Activated naive CD8-positive, alpha-beta T cell treated with anti-CD3 and anti-CD28 coated beads, Interleukin-2, amount 50 U/mL, for 16 hours (primary cell): ENCODE data around the gene ADAMTS16.

Source experiments
- DNase-seq: peaks from one replicate; pipeline ENCODE4 v3.0.0-alpha.2; 2020; ENCODE audit warnings: low read depth, low spot score

ADAMTS16 gene

DNA sequence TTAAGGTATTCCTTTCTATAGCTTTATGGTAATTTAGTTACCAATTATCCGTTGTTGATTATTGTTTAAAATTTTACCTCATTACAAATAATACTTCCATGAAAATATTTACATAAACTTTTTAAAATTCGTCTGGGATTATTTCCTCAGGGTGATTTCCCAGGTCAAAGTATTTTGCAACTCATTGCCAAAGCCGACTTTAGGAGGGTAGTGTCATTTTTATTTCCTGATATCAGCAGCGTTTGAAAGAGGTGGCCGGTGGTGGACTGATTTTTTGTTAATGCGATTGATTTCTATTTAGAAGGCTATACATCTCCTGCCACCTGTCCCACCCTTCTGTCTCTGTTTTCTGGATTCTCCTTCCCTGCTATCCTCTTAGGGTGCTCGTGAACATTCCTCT lies 4.3 kb downstream of the ADAMTS16 start:
- DNase-seq: no peak

DNA sequence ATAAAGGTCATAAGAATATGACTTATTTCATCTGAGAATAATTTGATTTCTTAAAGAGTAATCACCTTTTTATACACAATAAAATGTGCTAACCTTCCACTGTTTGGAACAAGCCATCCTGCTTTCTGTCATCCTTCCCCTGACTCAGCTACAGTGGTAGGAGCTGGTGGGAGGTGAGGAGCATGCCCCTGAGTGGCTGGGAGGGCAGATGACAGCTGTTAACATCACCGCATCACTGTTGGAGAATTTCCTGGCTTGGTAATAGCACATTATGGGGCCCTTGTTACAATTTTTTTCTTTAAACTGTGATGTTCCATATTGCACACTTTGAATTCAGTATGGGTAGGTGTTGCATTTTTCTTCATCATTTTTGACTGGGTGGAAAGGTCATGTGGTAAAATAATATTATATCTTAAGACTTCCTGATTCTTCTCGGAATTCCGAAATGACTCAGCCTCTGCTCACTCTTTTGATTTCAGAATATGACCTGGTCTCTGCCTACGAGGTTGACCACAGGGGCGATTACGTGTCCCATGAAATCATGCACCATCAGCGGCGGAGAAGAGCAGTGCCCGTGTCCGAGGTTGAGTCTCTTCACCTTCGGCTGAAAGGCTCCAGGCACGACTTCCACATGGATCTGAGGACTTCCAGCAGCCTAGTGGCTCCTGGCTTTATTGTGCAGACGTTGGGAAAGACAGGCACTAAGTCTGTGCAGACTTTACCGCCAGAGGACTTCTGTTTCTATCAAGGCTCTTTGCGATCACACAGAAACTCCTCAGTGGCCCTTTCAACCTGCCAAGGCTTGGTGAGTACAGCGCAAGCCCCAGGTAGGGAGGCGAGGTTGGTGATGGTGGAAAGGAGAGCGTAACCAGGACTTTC lies 5.8 kb downstream of the ADAMTS16 start:
- DNase-seq: no peak

DNA sequence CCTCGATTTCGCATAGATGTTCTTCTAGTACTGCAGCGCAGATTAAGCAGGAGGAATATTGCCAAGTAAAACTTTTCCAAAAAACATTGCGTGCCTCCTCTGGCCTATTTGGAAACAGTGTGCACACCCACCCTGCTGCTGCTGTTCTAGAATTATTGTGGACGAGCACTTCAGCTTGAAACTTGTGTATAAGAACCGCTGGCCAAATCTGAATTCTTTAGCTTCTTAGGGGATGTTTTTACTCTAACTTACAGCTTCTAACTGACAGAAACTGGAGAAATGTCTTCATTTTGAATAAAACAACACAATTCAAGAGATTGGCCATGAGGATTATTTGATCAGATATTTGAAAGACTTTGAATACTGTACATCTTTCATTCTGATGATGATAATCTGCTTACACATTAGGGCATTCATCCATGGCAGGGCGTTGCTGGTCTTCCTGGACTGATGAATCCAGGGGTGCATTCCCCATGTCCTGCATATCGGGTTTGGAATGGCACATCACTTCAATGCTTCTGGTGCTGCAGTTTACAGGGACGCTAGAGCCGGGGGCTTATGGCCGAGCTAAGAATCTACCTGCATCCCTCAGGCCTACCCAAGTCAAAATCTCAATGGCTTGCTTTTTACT lies 6.5 kb downstream of the ADAMTS16 start:
- DNase-seq: no peak

DNA sequence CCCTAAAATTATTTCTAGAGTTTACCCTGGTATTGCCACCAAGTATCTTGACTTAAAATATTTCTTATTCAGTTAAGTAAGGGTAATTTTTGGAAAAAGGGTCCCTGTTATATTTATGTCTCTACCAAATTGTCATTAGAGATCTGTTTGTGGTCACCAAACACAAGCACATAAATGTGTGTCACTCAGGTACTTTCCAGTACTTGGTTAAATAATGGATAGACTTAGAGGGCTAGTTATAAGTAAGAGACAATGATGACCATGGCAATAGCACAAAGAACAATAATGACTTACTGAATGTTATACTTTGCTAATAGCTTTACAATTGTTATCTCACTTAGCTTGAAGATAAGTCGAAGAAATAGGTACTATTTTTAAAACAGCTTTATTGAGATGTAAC lies 9.0 kb downstream of the ADAMTS16 start:
- DNase-seq: no peak

DNA sequence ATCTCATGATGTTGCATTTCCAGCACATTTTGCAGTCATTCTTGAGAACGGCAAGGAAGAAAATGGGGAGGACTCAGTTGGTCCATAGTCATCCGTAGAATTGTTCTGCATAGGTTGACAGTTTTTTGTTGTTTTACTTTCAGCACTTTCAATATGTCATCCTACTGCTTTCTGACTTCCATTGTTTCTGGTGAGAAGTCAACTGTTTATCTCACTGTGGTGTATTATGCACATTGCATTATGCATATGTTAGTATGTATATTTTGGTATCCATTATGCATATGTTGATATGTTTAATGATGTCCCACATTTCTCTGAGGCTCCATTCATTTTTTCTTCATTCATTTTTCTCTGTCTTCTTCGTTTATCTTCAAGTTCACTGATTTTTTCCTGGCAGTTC lies 10.5 kb downstream of the ADAMTS16 start:
- DNase-seq: no peak

DNA sequence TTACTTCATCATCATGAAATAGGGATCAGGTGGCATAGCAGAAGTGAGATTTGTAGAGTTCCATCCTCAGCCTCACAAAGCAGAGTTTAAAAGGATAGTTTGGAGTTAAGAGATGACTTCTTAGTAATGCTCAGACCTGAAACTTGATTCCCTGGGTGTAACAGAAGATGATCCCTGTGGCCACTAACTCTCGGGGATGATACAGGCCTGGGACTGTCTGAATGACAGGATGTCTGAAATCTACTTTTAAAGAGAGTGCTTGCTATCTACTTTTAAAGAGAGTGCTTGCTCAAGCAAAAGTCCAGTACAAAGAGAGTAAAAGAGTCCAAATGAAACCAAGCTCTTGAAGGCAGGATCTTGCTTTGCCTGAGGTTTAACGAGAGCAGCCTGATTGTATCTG lies 14.6 kb downstream of the ADAMTS16 start:
- DNase-seq: no peak

DNA sequence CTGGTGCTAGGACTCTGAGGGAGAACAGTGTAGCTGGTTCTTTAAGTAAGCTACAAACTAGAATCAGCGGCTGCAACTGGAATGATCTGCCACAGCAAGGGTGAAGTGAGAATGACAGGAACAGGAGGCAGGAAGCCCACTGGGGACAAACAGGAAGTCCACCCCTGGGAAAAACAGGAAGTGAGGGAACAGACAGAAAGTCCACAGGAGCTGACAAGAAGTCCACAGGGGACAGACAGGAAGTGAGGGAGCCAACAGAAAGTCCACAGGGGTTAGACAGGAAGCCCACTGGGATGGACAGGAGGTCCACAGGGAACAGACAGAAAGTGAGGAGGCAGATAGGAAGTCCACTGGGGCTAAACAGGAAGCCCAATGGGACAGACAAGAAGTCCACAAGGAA lies 15.5 kb downstream of the ADAMTS16 start:
- DNase-seq: no peak

DNA sequence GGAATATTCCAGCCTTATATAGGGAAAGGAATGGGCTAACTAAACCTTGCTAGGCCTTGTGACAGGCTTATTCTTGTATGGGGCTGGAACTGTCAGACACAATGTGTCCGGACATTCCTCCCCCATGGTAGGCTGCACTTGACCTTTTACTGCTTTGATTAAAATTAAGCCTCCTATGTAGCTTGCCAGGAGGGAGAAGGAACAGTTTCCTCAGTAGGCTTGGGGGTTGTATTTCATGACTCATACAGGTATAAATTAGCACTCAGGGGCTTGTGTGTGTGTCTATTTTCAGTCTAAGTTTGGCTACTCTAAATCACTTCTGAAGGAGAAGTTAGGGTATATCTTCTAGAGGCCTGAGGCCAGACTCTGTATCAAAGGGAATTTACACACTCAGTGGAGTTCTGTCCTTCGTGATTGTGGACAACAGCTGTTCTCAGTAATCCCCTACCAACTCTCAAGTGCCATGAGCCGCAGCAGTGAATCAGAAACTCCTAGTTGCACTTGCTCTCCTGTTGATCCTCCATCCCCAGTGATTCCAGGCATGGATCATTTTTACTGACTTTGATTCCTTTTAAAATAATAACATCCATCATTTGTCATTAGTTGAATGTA lies 16.4 kb downstream of the ADAMTS16 start:
- DNase-seq: no peak

DNA sequence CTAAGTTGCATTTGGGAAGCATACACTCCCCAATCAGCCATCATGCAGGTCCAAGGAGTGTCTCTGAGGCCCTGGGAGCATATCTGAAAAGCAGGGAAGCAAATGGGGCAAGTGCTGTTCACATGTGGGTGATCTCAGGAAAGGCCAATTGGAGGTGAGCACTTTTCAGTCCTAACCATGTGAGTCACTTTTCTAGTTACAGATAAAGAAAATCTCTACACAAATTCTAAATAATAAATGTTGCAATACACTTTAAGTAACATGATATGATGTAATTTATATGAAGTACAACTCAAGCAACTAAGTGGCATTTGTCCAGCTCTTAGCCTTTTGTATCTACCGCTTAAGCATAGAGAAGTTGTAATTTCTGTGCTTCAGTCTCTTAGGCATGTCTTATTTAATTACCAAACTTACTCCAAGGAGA lies 18.4 kb downstream of the ADAMTS16 start:
- no peak for DNase-seq

DNA sequence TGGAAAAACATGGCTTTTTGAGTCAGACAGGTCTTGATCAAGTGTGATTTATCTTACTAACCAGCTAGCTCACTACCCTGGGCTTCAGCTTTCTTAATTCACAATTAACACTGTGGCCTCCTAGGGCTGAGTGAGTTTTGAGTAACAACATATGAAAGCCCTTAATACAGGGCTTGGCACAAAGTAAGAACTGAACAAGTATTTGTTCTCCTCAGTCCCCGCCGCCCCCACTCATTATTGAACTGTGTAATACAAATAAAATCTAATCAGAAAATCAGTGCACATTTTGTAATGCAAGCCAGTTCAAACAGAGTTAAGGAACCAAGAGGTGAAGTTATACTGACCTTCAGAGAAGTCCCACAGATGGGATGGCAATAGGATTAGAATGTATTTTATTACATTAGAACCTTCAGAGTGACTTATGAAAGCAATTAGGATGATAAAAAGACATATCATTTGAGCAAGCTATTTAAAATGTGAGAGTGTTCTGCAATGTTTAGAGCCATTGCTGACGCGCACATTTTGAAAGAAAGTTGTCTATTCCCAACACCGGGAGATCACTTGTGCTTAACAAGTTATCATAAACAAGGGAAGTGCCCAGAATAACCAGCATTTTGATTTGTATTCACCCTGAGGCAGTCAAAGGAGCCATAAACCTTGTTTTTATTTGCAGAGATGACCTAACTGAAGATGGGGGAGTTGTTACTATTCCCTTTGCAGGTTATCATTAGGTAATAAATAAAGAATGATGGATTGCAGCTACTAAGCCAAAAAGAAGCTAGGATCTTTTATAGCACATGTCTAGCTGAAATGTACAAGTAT lies 19.4 kb downstream of the ADAMTS16 start:
- no peak for DNase-seq

DNA sequence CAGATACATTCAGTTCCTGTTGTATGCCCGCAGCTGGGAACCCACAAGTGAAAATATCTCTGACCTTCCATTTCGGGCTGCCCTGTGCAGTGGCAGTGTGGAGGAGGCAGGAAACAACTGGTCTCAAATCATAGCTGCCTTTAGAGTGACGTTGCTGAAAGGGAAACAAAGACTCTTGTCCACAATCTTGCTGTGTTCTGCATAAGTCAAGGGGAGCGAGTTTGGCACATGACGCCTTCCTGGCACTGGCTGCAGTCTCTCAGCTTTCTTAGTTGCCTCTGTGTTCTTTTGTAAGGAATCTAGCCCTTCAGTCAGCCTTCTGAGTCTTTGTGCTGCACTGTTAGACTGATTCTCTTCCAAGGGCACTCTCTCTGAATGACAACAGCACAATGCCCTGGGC lies 24.0 kb downstream of the ADAMTS16 start:
- no peak for DNase-seq

DNA sequence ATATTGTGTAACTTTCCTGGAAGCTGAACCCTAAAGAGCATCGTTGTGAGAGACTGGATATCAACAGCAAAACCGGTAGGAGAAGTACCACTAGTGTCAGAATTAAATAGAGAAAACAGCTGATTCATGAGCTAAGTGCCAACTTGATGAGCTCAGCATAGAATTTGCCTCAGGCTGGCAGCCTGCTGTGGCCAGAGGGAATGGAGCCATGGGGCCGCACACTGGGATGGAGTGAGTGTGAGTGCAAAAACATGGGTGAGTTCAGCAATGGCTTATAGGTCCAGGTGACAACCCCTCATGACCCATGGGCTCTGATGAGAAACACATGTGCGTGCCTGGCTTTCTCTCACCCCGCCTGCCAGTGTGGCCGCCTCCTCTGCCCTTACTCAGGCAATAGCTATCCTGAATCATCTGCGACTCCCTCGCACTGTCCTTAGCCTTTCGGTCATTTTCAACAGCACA lies 25.4 kb downstream of the ADAMTS16 start:
- no peak for DNase-seq

DNA sequence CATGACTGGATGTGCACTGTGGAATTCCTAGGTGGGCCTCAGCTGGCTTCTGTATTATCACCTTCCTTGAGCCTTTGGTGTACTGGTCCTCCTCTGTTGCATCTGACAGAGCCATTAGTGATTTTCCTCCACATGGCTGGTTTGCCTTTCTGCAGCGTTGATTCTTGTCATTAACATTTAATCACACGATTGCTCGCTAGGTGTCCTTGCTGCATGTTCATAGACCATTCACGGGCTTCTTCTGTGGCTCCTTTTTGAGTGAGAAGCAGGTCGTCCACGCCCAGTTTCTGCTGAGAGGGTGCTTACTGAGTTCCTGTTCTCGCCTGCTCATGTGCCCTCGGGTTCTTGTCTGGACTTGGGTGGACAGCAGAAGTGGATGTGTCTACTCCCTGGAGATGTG lies 29.3 kb downstream of the ADAMTS16 start:
- no peak for DNase-seq

DNA sequence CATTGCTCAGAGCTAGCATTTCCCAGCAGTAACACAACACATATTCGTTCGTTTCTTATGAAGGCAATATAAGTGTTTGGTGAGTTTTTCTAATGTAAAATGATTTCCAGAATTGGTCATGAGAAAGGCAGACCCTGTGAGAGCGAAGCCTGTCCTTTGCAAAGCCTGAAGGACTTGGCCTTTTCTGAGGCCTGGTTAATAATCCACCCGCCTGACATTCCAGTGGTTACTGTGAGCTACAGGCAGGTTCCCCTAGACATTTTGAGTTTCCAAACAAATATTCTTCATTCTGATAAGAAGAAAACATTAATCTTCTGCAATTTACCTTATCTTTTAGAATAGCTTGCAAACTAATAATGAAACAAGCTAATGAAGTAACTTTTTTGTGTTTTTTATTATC lies 38.0 kb downstream of the ADAMTS16 start:
- no peak for DNase-seq

DNA sequence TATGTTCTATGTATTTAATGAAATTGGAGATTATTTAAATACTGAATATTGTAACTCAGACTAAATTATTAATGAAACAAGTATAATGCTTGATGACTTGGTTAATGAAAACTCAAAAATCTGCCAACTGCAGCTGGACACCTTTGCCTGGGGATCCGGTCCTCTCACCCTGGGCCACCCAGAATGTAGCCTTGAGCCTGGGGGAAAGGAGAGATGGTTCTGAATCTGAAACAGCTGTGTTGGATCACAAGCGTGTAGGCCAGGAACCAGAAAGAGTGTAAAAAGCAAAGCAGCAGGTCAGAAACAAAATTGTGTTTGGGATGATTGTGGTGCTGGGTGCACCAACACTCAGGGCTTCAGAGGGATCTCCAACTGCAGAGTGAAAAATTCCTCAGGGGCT lies 38.5 kb downstream of the ADAMTS16 start:
- DNase-seq: no peak

DNA sequence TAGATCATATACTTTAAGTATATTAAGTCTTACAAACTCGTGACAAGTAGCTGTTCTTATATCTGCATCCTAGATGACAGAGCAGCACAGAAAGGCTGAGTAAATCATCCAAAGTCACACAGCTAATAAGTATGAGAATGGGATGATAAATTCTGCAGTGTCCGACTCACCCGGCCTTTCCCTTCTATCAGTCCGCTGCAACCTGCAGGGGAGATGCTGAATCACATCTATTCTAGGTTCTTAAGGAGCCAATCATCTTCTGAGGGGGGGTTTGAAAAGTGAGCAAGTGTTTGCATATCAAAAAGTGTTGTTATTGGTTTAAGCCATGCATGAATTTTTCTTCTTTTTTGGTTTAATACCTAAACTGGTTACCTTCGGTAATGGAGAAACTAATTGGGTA lies 38.9 kb downstream of the ADAMTS16 start:
- no peak for DNase-seq

DNA sequence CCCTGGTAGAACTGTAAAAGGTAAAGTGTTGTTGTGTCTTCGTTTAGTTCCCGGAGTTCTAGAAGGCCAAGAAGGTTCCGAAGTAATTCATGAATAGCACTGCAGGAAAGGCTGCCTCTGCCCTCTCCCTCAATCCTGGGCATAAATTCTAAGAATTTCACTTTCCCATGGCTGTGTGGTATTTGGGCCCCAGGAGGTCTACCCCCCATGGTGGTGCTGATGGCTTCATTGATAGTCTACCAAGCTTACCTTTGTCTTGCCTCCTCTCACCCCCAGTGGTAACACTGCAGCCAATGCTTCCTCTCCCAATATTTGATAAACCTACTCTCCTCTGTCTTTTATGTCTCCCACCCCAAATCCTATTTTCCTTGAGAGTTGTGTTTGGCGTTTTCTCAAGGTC lies 39.5 kb downstream of the ADAMTS16 start:
- DNase-seq: no peak

DNA sequence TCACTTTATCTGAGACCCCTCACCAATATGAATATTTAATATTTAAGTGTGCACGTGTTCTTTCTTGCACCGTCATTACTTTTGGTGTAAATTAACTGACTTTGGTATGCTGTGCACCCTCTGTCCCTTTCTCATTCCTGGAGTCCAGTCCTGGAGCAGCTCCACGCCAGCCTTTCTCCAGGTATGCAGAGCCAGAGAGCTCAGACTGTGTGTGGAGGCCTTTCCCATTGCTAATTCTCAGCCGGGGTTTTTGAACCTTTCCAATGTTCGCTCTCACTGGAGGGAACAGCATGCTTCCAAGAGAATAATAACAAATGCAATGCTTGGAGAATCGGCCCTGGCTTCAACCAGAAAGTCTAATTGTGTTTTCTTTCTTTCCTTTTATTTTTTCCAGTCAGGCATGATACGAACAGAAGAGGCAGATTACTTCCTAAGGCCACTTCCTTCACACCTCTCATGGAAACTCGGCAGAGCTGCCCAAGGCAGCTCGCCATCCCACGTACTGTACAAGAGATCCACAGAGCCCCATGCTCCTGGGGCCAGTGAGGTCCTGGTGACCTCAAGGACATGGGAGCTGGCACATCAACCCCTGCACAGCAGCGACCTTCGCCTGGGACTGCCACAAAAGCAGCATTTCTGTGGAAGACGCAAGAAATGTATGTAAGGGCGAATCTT lies 41.7 kb downstream of the ADAMTS16 start:
- no peak for DNase-seq

DNA sequence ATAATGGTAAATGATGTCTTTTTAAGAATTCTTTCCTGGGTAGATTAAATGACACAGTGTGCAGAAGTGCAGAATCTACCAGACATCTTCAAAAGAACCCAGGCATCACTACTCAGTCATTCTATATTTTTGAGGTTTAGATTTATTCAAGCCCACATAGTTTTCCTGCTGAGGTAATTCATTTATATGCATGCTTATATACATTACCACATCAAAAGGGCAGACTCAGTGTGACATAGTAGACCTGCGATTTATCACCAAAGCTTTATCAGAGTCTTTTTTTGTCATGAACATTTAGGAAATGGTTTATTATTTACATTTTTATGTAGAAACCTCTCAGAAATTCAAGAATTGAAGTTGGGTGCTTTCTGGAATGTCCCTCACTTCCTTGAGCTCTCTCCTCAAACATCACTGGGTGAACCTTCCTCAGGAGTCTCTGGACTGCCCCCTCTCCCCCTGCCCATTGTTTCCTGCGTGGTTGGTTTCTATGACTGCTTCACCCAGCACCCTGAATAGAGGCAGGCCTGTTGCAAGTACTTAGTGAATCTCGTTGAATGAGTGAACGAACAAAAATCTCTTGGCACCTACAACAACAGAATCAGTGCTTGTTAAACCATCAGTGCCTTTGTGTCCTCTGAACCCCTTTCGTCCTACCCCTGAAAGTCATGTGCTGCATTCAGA lies 42.5 kb downstream of the ADAMTS16 start:
- DNase-seq: no peak

DNA sequence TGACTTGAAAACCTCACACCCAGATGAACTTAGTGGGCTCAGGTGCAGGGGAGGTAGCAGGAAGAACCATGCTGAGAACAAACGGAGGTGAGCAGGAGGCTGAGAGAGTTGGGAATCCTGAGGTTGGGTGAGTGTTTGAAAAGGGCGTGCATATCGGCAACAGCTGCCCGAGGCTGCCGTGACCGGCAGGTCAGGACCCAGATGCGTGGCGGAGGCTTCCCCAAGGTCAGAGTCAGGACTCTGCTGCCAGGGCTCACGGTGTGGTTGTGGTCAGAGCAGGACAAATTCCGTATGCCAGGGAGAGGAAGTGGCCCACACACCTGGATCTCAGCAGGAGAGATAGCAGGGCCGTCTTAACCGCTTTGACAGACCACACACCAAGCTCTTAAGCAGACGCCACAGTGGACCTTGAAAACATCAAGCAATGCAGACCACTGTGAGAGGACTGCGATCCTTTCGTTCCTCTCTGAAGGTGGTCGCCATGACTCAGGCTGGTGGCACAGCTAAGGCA lies 43.1 kb downstream of the ADAMTS16 start:
- no peak for DNase-seq

DNA sequence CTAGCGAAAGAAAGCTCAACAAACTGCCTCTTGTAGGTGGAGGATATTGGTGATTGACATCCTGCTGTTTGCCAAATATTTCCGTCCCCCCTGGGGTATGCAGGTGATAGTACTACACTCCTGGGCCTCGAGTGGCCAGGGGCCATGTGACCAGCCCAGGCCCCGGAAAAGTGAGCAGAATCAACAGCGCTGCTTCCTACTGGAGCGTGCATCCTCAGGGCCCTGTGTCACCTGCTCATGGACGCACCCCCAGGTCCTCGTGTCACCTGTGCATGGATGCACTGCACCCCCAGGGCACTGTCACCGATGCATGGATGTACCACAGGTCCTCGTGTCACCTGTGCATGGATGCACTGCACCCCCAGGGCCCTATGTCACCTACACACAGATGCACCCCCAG lies 43.8 kb downstream of the ADAMTS16 start:
- no peak for DNase-seq
